ENCODE data around the gene CYB5A.
A peak's percentile ranks its signal among the peaks of the same experiment; 100 is the strongest.

CYB5A gene

DNA sequence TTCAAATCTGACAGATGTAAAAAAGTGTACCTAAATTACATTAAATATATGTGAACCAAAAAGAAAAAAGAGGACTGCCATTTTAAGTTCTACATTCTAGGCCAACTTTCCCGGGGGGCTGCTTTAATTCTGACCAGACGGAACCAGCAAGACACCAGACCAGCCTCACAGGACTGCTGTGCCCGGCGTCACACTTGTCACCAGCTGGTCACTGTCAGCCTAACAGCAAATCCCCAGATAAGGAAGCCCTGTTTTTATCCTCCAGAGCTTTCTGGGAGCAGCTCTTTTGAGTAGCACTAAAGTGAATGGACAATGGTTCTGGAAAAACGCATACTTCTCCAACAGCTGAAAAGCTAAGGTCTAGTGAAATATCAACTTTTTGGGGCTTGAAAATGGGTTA, 35.6 kb downstream of the CYB5A start:
- Histone ChIP-seq H3K4me3 (ENCODE audit: low read length) (no peak overlapping the region), H3K9me3 (ENCODE audit: insufficient read depth, low read depth, low read length) (no peaks in the 10 kb centered on the region), H3K9ac (ENCODE audit: low read depth, low read length) (no peak overlapping the region), H3K27ac (ENCODE audit: low read length) (no peak overlapping the region), H3K36me3 (ENCODE audit: insufficient read depth, low read depth, low read length) (peaks cover 50% of the 10 kb centered on the region), H3K4me1 (ENCODE audit: insufficient read depth, low read length) (peaks cover 20% of the 10 kb centered on the region), H3K27me3 (ENCODE audit: insufficient read depth, low read length) (no peaks in the 10 kb centered on the region)

DNA sequence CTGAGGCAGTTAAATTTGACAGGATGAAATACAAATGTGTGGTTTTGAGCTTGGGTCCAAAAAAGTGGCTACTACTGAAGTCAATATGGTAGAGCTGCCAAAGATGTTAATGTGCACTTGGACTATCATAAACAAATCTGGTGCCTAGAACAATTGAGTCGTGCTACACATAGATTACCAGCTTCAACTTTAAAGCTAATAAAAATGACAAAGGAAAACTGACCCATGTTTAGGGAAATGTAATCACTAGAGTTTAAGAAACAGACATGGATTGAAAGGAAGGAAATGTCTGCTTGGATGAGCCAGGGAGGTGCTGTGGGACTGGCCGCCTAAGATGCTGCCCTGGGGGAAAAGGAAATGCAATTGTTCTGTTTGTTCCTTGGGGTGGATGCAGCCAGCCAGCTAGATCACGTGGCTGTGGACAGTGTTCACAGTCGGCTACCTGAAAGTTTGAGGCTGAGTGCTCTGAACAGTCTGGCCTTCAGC, 36.6 kb downstream of the CYB5A start:
- peaks cover 40% of the 10 kb centered on the region for H3K36me3 ChIP-seq (ENCODE audit: insufficient read depth, low read depth, low read length)
- no peak overlapping the region for H3K27ac ChIP-seq (ENCODE audit: low read length)
- H3K4me3 ChIP-seq (ENCODE audit: low read length): no peak overlapping the region
- no peak overlapping the region for H3K9ac ChIP-seq (ENCODE audit: low read depth, low read length)
- no peaks in the 10 kb centered on the region for H3K27me3 ChIP-seq (ENCODE audit: insufficient read depth, low read length)
- H3K9me3 ChIP-seq (ENCODE audit: insufficient read depth, low read depth, low read length): no peaks in the 10 kb centered on the region
- peaks cover 20% of the 10 kb centered on the region for H3K4me1 ChIP-seq (ENCODE audit: insufficient read depth, low read length)

DNA sequence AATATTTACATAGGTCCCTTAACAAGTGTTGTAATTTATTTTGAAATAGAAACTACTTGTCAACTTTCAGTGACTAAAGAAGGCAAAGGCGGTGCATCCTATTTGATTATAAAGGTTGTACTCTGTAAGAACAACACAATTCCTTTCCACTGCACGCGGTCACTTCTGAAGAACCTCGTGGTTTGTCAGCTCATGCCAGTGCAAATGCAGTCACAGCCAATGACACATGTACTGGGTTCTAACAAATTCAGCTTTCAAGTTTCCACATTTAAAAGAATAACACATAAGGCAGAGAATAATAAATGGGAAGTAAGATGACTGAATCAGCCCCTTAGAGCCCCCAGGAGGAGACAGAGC, 39.7 kb downstream of the CYB5A start:
- no peak overlapping the region for H3K27ac ChIP-seq (ENCODE audit: low read length)
- no peaks in the 10 kb centered on the region for H3K27me3 ChIP-seq (ENCODE audit: insufficient read depth, low read length)

DNA sequence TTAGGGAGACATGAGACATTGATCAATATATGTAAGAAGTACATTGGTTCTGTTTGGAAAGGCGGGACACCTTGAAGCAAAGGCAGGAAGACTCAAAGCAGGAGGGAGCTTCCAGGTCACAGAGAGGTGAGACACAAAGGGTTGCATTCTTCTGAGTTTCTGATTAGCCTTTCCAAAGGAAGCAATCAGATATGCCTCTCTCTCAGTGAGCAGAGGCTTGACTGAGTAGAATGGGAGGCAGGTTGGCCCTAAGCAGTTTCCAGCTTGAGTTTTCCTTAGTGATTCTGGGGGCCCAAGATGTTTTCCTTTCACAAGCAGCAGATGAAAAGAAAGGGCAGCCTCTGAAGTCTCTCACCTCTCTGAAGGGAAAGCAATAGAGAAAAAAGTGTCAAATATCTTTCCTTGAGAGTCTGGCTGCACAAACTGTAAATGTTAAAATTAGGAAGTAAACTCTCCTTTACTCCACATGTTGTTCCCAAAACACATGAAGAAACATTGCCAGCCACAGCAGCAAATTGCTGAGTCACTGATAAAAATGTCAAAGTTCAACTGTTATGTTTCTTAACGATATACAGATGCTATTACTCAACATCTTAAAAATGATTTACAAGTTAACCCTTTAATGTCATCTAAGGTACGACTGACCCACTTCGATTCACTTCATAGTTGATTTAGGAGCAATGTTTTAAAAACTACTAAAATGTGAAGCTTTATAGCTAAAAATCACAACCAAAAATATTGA, 40.3 kb downstream of the CYB5A start:
- no peaks in the 10 kb centered on the region for H3K9me3 ChIP-seq (ENCODE audit: insufficient read depth, low read depth, low read length)
- H3K27ac ChIP-seq (ENCODE audit: low read length): no peak overlapping the region
- peak overlapping the region; percentile 25; the same call in 1 of the 2 replicates for H3K9ac ChIP-seq (ENCODE audit: low read depth, low read length)
- H3K36me3 ChIP-seq (ENCODE audit: insufficient read depth, low read depth, low read length): peaks cover 19% of the 10 kb centered on the region
- peaks cover 13% of the 10 kb centered on the region for H3K4me1 ChIP-seq (ENCODE audit: insufficient read depth, low read length)
- no peaks in the 10 kb centered on the region for H3K27me3 ChIP-seq (ENCODE audit: insufficient read depth, low read length)
- no peak overlapping the region for H3K4me3 ChIP-seq (ENCODE audit: low read length)

More for the DNA sequence above, 39.7 kb downstream of the CYB5A start:
- Histone ChIP-seq H3K9me3 (ENCODE audit: insufficient read depth, low read depth, low read length) (no peaks in the 10 kb centered on the region), H3K9ac (ENCODE audit: low read depth, low read length) (0 out of 2 replicates have a peak overlapping the region, but pooled peaks have one; percentile 25), H3K36me3 (ENCODE audit: insufficient read depth, low read depth, low read length) (peaks cover 19% of the 10 kb centered on the region), H3K4me3 (ENCODE audit: low read length) (no peak overlapping the region), H3K4me1 (ENCODE audit: insufficient read depth, low read length) (peaks cover 17% of the 10 kb centered on the region)

GRCh38 chr18:74250131-74250530, 41.6 kb downstream of the CYB5A start:
- Histone ChIP-seq H3K27me3 (ENCODE audit: insufficient read depth, low read length) (no peaks in the 10 kb centered on the region), H3K9ac (ENCODE audit: low read depth, low read length) (no peak overlapping the region), H3K4me1 (ENCODE audit: insufficient read depth, low read length) (peaks cover 9% of the 10 kb centered on the region), H3K27ac (ENCODE audit: low read length) (no peak overlapping the region), H3K9me3 (ENCODE audit: insufficient read depth, low read depth, low read length) (no peaks in the 10 kb centered on the region), H3K36me3 (ENCODE audit: insufficient read depth, low read depth, low read length) (peaks cover 19% of the 10 kb centered on the region), H3K4me3 (ENCODE audit: low read length) (no peak overlapping the region)

GRCh38 chr18:74249181-74249968, 42.4 kb downstream of the CYB5A start:
- no peak overlapping the region for H3K27ac ChIP-seq (ENCODE audit: low read length)
- peaks cover 9% of the 10 kb centered on the region for H3K4me1 ChIP-seq (ENCODE audit: insufficient read depth, low read length)
- H3K4me3 ChIP-seq (ENCODE audit: low read length): no peak overlapping the region

GRCh38 chr18:74248595-74248994, 43.2 kb downstream of the CYB5A start:
- Histone ChIP-seq H3K4me1 (ENCODE audit: insufficient read depth, low read length) (peaks cover 9% of the 10 kb centered on the region), H3K9ac (ENCODE audit: low read depth, low read length) (no peak overlapping the region), H3K27me3 (ENCODE audit: insufficient read depth, low read length) (no peaks in the 10 kb centered on the region), H3K4me3 (ENCODE audit: low read length) (no peak overlapping the region), H3K36me3 (ENCODE audit: insufficient read depth, low read depth, low read length) (peaks cover 19% of the 10 kb centered on the region), H3K9me3 (ENCODE audit: insufficient read depth, low read depth, low read length) (no peaks in the 10 kb centered on the region), H3K27ac (ENCODE audit: low read length) (no peak overlapping the region)

More at GRCh38 chr18:74249181-74249968, 42.4 kb downstream of the CYB5A start:
- Histone ChIP-seq H3K9me3 (ENCODE audit: insufficient read depth, low read depth, low read length) (no peaks in the 10 kb centered on the region), H3K27me3 (ENCODE audit: insufficient read depth, low read length) (no peaks in the 10 kb centered on the region), H3K36me3 (ENCODE audit: insufficient read depth, low read depth, low read length) (peaks cover 19% of the 10 kb centered on the region), H3K9ac (ENCODE audit: low read depth, low read length) (no peak overlapping the region)

- H3K36me3 ChIP-seq (ENCODE audit: insufficient read depth, low read depth, low read length): peaks cover 14% of the 10 kb centered on the region
- no peak overlapping the region for H3K27ac ChIP-seq (ENCODE audit: low read length)
- H3K4me1 ChIP-seq (ENCODE audit: insufficient read depth, low read length): peaks cover 9% of the 10 kb centered on the region
Observed at GRCh38 chr18:74248189-74248588, 43.6 kb downstream of the CYB5A start.

DNA sequence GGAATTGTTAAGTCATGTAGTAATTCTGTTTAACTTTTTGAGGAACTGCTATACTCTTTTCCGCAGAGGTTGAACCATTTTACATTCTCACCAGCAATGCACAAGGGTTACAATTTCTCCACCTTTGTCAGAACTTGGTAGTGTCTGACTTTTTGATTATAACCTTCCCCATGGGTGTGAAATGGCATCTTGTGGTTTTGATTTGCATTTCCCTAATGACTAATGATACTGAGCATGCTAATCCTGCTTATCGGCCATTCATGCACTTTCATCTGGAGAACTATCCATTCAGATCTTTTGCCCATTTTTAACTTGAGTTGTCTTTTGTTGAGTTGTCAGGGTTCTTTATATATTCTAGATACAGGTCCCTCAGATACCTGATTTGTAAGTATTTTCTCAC, 47.2 kb downstream of the CYB5A start:
- H3K4me1 ChIP-seq (ENCODE audit: insufficient read depth, low read length): peaks cover 8% of the 10 kb centered on the region; the same call in 1 of the 2 replicates
- no peak overlapping the region for H3K27ac ChIP-seq (ENCODE audit: low read length)
- no peaks in the 10 kb centered on the region; the same call in 1 of the 2 replicates for H3K36me3 ChIP-seq (ENCODE audit: insufficient read depth, low read depth, low read length)
- no peak overlapping the region for H3K4me3 ChIP-seq (ENCODE audit: low read length)
- H3K9ac ChIP-seq (ENCODE audit: low read depth, low read length): no peak overlapping the region
- H3K9me3 ChIP-seq (ENCODE audit: insufficient read depth, low read depth, low read length): no peaks in the 10 kb centered on the region
- no peaks in the 10 kb centered on the region for H3K27me3 ChIP-seq (ENCODE audit: insufficient read depth, low read length)

More at GRCh38 chr18:74248189-74248588, 43.6 kb downstream of the CYB5A start:
- Histone ChIP-seq H3K9me3 (ENCODE audit: insufficient read depth, low read depth, low read length) (no peaks in the 10 kb centered on the region), H3K4me3 (ENCODE audit: low read length) (no peak overlapping the region), H3K27me3 (ENCODE audit: insufficient read depth, low read length) (no peaks in the 10 kb centered on the region), H3K9ac (ENCODE audit: low read depth, low read length) (no peak overlapping the region)

GRCh38 chr18:74243127-74243526, 48.6 kb downstream of the CYB5A start:
- Histone ChIP-seq H3K27me3 (ENCODE audit: insufficient read depth, low read length) (no peaks in the 10 kb centered on the region), H3K9me3 (ENCODE audit: insufficient read depth, low read depth, low read length) (no peaks in the 10 kb centered on the region), H3K9ac (ENCODE audit: low read depth, low read length) (no peak overlapping the region), H3K27ac (ENCODE audit: low read length) (no peak overlapping the region), H3K4me3 (ENCODE audit: low read length) (no peak overlapping the region), H3K4me1 (ENCODE audit: insufficient read depth, low read length) (peaks cover 8% of the 10 kb centered on the region; the same call in 1 of the 2 replicates), H3K36me3 (ENCODE audit: insufficient read depth, low read depth, low read length) (no peaks in the 10 kb centered on the region)

GRCh38 chr18:74242438-74243096, 49.2 kb downstream of the CYB5A start:
- Histone ChIP-seq H3K9me3 (ENCODE audit: insufficient read depth, low read depth, low read length) (no peaks in the 10 kb centered on the region), H3K4me1 (ENCODE audit: insufficient read depth, low read length) (peaks cover 8% of the 10 kb centered on the region; the same call in 1 of the 2 replicates), H3K9ac (ENCODE audit: low read depth, low read length) (no peak overlapping the region), H3K4me3 (ENCODE audit: low read length) (no peak overlapping the region), H3K27ac (ENCODE audit: low read length) (no peak overlapping the region), H3K27me3 (ENCODE audit: insufficient read depth, low read length) (no peaks in the 10 kb centered on the region), H3K36me3 (ENCODE audit: insufficient read depth, low read depth, low read length) (no peaks in the 10 kb centered on the region)

All from iPS-20b (cell line).